GM23338 (cell line): ENCODE measurements around the gene IL5RA. TPM values are rescaled to one million over a fixed set of nuclear protein-coding genes. Genes with fewer than 3 reads are reported as not detected.

ENCODE experiments used
- ATAC-seq: fragments of 200-7000 bp; cut with Tn5 transposase; 3 replicates; pipeline ENCODE4 v1.9.1; 2020
- DNase-seq: peaks from one replicate; pipeline ENCODE4 v3.0.0-alpha.2; 2015; ENCODE audit warnings: low spot score
- H2AFZ ChIP-seq: fragments of 200-600 bp; sonication (generic); 2 replicates; pipeline ENCODE4 v1.8.0; 2016; ENCODE audit warnings: antibody characterized with exemption, mild to moderate bottlenecking, moderate library complexity
- H3F3A ChIP-seq: fragments of 200-600 bp; sonication (generic); replicated peaks from 2 replicates; pipeline ENCODE4 v1.8.0; 2017; ENCODE audit warnings: antibody characterized with exemption, mixed run types, low read depth
- H3K27ac ChIP-seq: fragments of 200-600 bp; sonication (generic); 2 replicates; pipeline ENCODE4 v1.6.1; 2016; ENCODE audit warnings: low read depth
- H3K27me3 ChIP-seq: fragments of 200-600 bp; sonication (generic); 2 replicates; pipeline ENCODE4 v1.8.0; 2016; ENCODE audit warnings: mild to moderate bottlenecking, mixed run types, moderate library complexity; ENCODE audit not compliant: insufficient read depth
- H3K36me3 ChIP-seq: fragments of 200-600 bp; sonication (generic); 2 replicates; pipeline ENCODE4 v1.8.0; 2016; ENCODE audit warnings: mild to moderate bottlenecking; ENCODE audit not compliant: insufficient read depth
- H3K4me1 ChIP-seq: fragments of 200-600 bp; sonication (generic); 2 replicates; pipeline ENCODE4 v1.8.0; 2016; ENCODE audit warnings: mild to moderate bottlenecking, moderate library complexity; ENCODE audit not compliant: insufficient read depth
- H3K4me2 ChIP-seq: fragments of 200-600 bp; sonication (generic); 2 replicates; pipeline ENCODE4 v1.7.1; 2017; ENCODE audit warnings: mixed run types
- H3K4me3 ChIP-seq: fragments of 200-600 bp; sonication (generic); 2 replicates; pipeline ENCODE4 v1.6.1; 2016; ENCODE audit warnings: mixed run types
- H3K79me2 ChIP-seq: fragments of 200-600 bp; sonication (generic); replicated peaks from 2 replicates; pipeline ENCODE4 v1.8.0; 2017; ENCODE audit warnings: mild to moderate bottlenecking; ENCODE audit not compliant: insufficient read depth
- H3K9me2 ChIP-seq: fragments of 200-600 bp; sonication (generic); 2 replicates; pipeline ENCODE4 v1.8.0; 2017; ENCODE audit not compliant: insufficient read depth
- H4K20me1 ChIP-seq: fragments of 200-600 bp; sonication (generic); replicated peaks from 2 replicates; pipeline ENCODE4 v1.8.0; 2017; ENCODE audit warnings: mild to moderate bottlenecking; ENCODE audit not compliant: insufficient read depth
- H3K27ac Mint-ChIP-seq: 2 replicates; pipeline ENCODE4 v1.8.0; 2020; ENCODE audit warnings: inconsistent platforms, mild to moderate bottlenecking, moderate library complexity, mixed read lengths
- H3K27me3 Mint-ChIP-seq: 3 replicates; pipeline ENCODE4 v1.8.0; 2022; ENCODE audit warnings: low read depth, mild to moderate bottlenecking, moderate library complexity, mixed read lengths, inconsistent platforms; ENCODE audit not compliant: insufficient read depth, poor library complexity
- H3K36me3 Mint-ChIP-seq: 3 replicates; pipeline ENCODE4 v1.8.0; 2021; ENCODE audit warnings: low read depth, mild to moderate bottlenecking, inconsistent platforms, moderate library complexity, mixed read lengths
- H3K4me1 Mint-ChIP-seq: 3 replicates; pipeline ENCODE4 v1.8.0; 2020; ENCODE audit warnings: mild to moderate bottlenecking, inconsistent platforms, mixed read lengths
- H3K4me3 Mint-ChIP-seq: 3 replicates; pipeline ENCODE4 v1.8.0; 2021; ENCODE audit warnings: moderate library complexity, mild to moderate bottlenecking, inconsistent platforms, mixed read lengths
- H3K9me3 Mint-ChIP-seq: 3 replicates; pipeline ENCODE4 v1.8.0; 2020; ENCODE audit warnings: moderate library complexity, mild to moderate bottlenecking, inconsistent platforms, mixed read lengths
- CREB1 ChIP-seq: fragments of 250-450 bp; sonication (Bioruptor Pico); IDR thresholded peaks from 2 replicates; pipeline ENCODE4 v1.5.0; 2020; ENCODE audit warnings: low read depth, mild to moderate bottlenecking, moderate library complexity
- CTCF ChIP-seq, 2 experiments: fragments of 200-600 bp in 1 of 2; sonication (generic) in 1 of 2; conservative IDR thresholded peaks; 2 replicates each; pipeline versions ENCODE4 v1.5.1 to v1.6.1; 2016 to 2017; ENCODE audit warnings: antibody characterized with exemption in 2 of 2, low read depth in 2 of 2, mild to moderate bottlenecking in 2 of 2, moderate library complexity in 1 of 2
- EZH2 ChIP-seq: fragments of 200-600 bp; sonication (generic); IDR thresholded peaks from one replicate; pipeline ENCODE4 v1.8.0; 2017; ENCODE audit warnings: antibody characterized with exemption, mild to moderate bottlenecking, low read depth; ENCODE audit not compliant: unreplicated experiment
- EZH2phosphoT487 ChIP-seq: fragments of 200-600 bp; sonication (generic); IDR thresholded peaks from one replicate; pipeline ENCODE4 v1.8.1; 2018; ENCODE audit warnings: antibody characterized with exemption; ENCODE audit not compliant: unreplicated experiment
- NANOG ChIP-seq: IDR thresholded peaks from 2 replicates; pipeline ENCODE4 v1.6.1; 2016; ENCODE audit warnings: antibody characterized with exemption, borderline replicate concordance
- POLR2AphosphoS5 ChIP-seq: IDR thresholded peaks from 2 replicates; pipeline ENCODE4 v1.6.1; 2016; ENCODE audit warnings: antibody characterized with exemption, low read depth
- REST ChIP-seq: IDR thresholded peaks from one replicate; pipeline ENCODE4 v1.6.1; 2018; ENCODE audit warnings: antibody characterized with exemption; ENCODE audit not compliant: unreplicated experiment
- ZNF114 ChIP-seq: fragments of 250-450 bp; sonication (Bioruptor Pico); IDR thresholded peaks from 2 replicates; pipeline ENCODE4 v1.5.0; 2020; ENCODE audit warnings: mild to moderate bottlenecking, moderate library complexity
- ZNF331 ChIP-seq: fragments of 250-450 bp; sonication (Bioruptor Pico); IDR thresholded peaks from 2 replicates; pipeline ENCODE4 v1.5.0; 2020; ENCODE audit warnings: low read depth, mild to moderate bottlenecking, moderate library complexity
- polyA plus RNA-seq: library from polyadenylated mRNA; unstranded; fragments of >200 nt; fragmentation: Nextera tagmentation; extraction: Ambion mirVana; gene quantifications from 2 replicates; pipeline ENCODE4 v1.2.1, GENCODE V29; 2016
- total RNA-seq: library from RNA; depleted of rRNA; stranded (reverse); fragments of >200 nt; shearing (Covaris generic); gene quantifications from 2 replicates; pipeline ENCODE4 v1.2.3, GENCODE V29; 2014
- TF ChIP-seq, protein P1 (sequence below): IDR thresholded peaks from 2 replicates; pipeline ENCODE4 v1.6.1; 2016; ENCODE audit warnings: antibody characterized with exemption

The IL5RA gene
- total and polyA plus RNA-seq, 2 experiments from 2014 or later: 0.31 TPM; not detected in 1

DNA sequence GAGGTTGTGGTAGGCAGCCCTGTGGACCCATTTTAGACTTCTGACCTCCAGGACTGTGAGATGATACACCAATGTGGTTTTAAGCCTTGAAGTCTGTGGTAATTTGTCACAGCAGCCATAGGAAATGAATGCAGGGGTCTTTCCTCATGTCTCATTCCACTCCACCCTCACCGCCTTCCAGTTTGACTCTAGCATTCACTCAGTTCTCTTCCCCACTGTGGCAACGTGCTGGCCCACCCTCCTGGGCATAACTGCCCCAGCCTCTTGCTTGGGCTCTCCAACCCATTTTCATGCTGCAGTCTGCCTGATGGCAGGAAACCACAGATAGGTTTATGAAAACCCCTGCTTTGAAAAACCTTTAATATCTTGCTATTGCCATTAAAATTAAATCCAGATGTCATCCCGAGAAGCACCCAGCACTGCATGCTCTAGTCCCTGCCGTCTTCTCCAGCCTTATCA lies 9.2 kb upstream of the IL5RA start (continued):
- TF ChIP-seq REST (no peak), POLR2AphosphoS5 (no peak), EZH2 (no peak), EZH2phosphoT487 (no peak), ZNF331 (no peak), CTCF (conservative IDR thresholded peaks at IDR 0.05; ENCODE audit: low read depth in 2 of 2) (no peak)
- TF ChIP-seq, protein P1, sequence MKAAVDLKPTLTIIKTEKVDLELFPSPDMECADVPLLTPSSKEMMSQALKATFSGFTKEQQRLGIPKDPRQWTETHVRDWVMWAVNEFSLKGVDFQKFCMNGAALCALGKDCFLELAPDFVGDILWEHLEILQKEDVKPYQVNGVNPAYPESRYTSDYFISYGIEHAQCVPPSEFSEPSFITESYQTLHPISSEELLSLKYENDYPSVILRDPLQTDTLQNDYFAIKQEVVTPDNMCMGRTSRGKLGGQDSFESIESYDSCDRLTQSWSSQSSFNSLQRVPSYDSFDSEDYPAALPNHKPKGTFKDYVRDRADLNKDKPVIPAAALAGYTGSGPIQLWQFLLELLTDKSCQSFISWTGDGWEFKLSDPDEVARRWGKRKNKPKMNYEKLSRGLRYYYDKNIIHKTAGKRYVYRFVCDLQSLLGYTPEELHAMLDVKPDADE: no peak

GRCh38 chr3:3117651-3118050 lies 7.5 kb upstream of the IL5RA start:
- Histone ChIP-seq H3K4me1 (no peaks in the 10 kb centered on the region), H3K27ac (no peak overlapping the region), H3K9me2 (no peaks in the 10 kb centered on the region), H3K4me3 (no peak overlapping the region), H3K79me2 (no peaks in the 10 kb centered on the region), H3K27me3 (no peaks in the 10 kb centered on the region), H2AFZ (no peak overlapping the region), H3K36me3 (no peaks in the 10 kb centered on the region), H3K4me2 (no peak overlapping the region), H4K20me1 (no peaks in the 10 kb centered on the region), H3F3A (no peaks in the 10 kb centered on the region)
- H3K4me3 Mint-ChIP-seq: no peak overlapping the region
- no peak overlapping the region for H3K27ac Mint-ChIP-seq
- no peaks in the 10 kb centered on the region for H3K4me1 Mint-ChIP-seq
- no peak for DNase-seq
- H3K9me3 Mint-ChIP-seq: peaks cover 96% of the 10 kb centered on the region
- H3K36me3 Mint-ChIP-seq: peaks cover 16% of the 10 kb centered on the region; the same call in 2 of the 3 replicates
- no peak for ATAC-seq
- H3K27me3 Mint-ChIP-seq: peaks cover 1% of the 10 kb centered on the region
- TF ChIP-seq ZNF331 (no peak), REST (no peak), EZH2phosphoT487 (no peak), NANOG (no peak), CREB1 (CRISPR knock-in tag) (no peak), ZNF114 (CRISPR knock-in tag) (no peak)
